GM12878 (cell line): ENCODE measurements around the gene SLC38A7. TPM values are rescaled to one million over a fixed set of nuclear protein-coding genes. Genes with fewer than 3 reads are reported as not detected.

Experiments
- ATAC-seq: fragments of 200-7000 bp; cut with Tn5 transposase; 3 replicates; pipeline ENCODE4 v1.9.1; 2020; ENCODE audit warnings: mild to moderate bottlenecking, moderate library complexity
- BruUV-seq: library from RNA; stranded (reverse); fragments of 400-500 nt; replicated peaks from 2 replicates; lab custom pipeline; 2021; lab: Mats Ljungman, UMichigan
- CTCF ChIA-PET: fragments of 300-600 bp; sonication (Branson Sonifier 250); formaldehyde crosslinking; extraction: SDS; loops from one replicate; lab custom pipeline; 2021; ENCODE audit warnings: inconsistent platforms; lab: Yijun Ruan, JAX
- POLR2A ChIA-PET: fragments of 350-600 bp; formaldehyde crosslinking; extraction: SDS; loops from one replicate; lab custom pipeline; 2021; ENCODE audit warnings: inconsistent platforms; lab: Charles Lee
- RAD21 ChIA-PET: fragments of 300-600 bp; sonication (Branson Sonifier 250); formaldehyde crosslinking; loops from one replicate; lab custom pipeline; 2023; ENCODE audit warnings: antibody characterized with exemption; ENCODE audit not compliant: unreplicated experiment; lab: Charles Lee
- SMC1A ChIA-PET: fragments of 300-600 bp; sonication (Branson Sonifier 250); formaldehyde crosslinking; loops from one replicate; lab custom pipeline; 2023; ENCODE audit not compliant: unreplicated experiment, uncharacterized antibody; lab: Charles Lee
- DNase-seq: peaks from one replicate; pipeline ENCODE4 v3.0.0-alpha.2; 2011; ENCODE audit warnings: low read depth, low spot score
- FAIRE-seq: peaks from 3 replicates; lab custom pipeline; 2011; peaks lifted over from hg19 to GRCh38; lab: Jason Lieb, UNC
- H2AFZ ChIP-seq: 2 replicates; pipeline ENCODE4 v1.6.0; 2011; ENCODE audit warnings: low read depth, low read length, control low read depth; ENCODE audit not compliant: control insufficient read depth
- H3K27ac ChIP-seq: 2 replicates; pipeline ENCODE4 v1.5.1; 2011; ENCODE audit warnings: control low read depth; ENCODE audit not compliant: control insufficient read depth, insufficient read depth
- H3K27me3 ChIP-seq, 2 experiments: replicated peaks in 1 of 2; 2 replicates each; pipeline versions ENCODE4 v1.6.0 to v1.6.1; 2011; ENCODE audit warnings: low read length in 1 of 2; ENCODE audit not compliant: control insufficient read depth in 2 of 2, insufficient read depth in 2 of 2
- H3K36me3 ChIP-seq, 2 experiments: 2 replicates each; pipeline ENCODE4 v1.5.1; 2011; ENCODE audit warnings: low read length in 1 of 2; ENCODE audit not compliant: control insufficient read depth in 2 of 2, insufficient read depth in 2 of 2
- H3K4me1 ChIP-seq: 2 replicates; pipeline ENCODE4 v1.6.1; 2011; ENCODE audit warnings: mild to moderate bottlenecking, low read length, moderate library complexity, mixed read lengths; ENCODE audit not compliant: control insufficient read depth, insufficient read depth
- H3K4me2 ChIP-seq: 2 replicates; pipeline ENCODE4 v1.6.0; 2011; ENCODE audit warnings: control low read depth; ENCODE audit not compliant: control insufficient read depth, insufficient read depth
- H3K4me3 ChIP-seq: fragments of 200-600 bp; sonication (generic); 2 replicates; pipeline ENCODE4 v1.5.1; 2016
- H3K79me2 ChIP-seq: 2 replicates; pipeline ENCODE4 v1.6.0; 2011; ENCODE audit warnings: low read length; ENCODE audit not compliant: control insufficient read depth, insufficient read depth
- H3K9ac ChIP-seq: 2 replicates; pipeline ENCODE4 v1.8.0; 2011; ENCODE audit warnings: low read length, control low read depth, mixed read lengths; ENCODE audit not compliant: control insufficient read depth, insufficient read depth
- H3K9me3 ChIP-seq: replicated peaks from 3 replicates; pipeline ENCODE4 v1.5.1; 2011; ENCODE audit warnings: mild to moderate bottlenecking, low read length; ENCODE audit not compliant: control insufficient read depth, insufficient read depth
- H4K20me1 ChIP-seq: 2 replicates; pipeline ENCODE4 v1.6.0; 2011; ENCODE audit not compliant: control insufficient read depth, insufficient read depth
- BRCA1 ChIP-seq: IDR thresholded peaks from 2 replicates; pipeline ENCODE4 v1.6.1; 2011; ENCODE audit warnings: low read depth, low read length, improper control_type of control experiment
- CUX1 ChIP-seq: IDR thresholded peaks from 2 replicates; pipeline ENCODE4 v1.6.1; 2012; ENCODE audit warnings: improper control_type of control experiment, low read depth, low read length; ENCODE audit not compliant: insufficient replicate concordance
- IKZF2 ChIP-seq, 2 experiments: fragments of 450-650 bp; IDR thresholded peaks; 2 replicates each; pipeline ENCODE4 v1.6.1; 2017; ENCODE audit warnings: mild to moderate bottlenecking in 2 of 2, moderate library complexity in 2 of 2
- NBN ChIP-seq: fragments of 450-650 bp; IDR thresholded peaks from 2 replicates; pipeline ENCODE4 v1.6.1; 2016
- POLR2AphosphoS2 ChIP-seq: IDR thresholded peaks from 2 replicates; pipeline ENCODE4 v1.6.1; 2011; ENCODE audit warnings: low read depth, mild to moderate bottlenecking, low read length, improper control_type of control experiment, moderate library complexity
- ZZZ3 ChIP-seq: IDR thresholded peaks from 2 replicates; pipeline ENCODE4 v1.6.1; 2011; ENCODE audit warnings: low read depth; ENCODE audit not compliant: control insufficient read depth, insufficient read length
- WGBS: methylation state at CpG from one replicate; pipeline ENCODE4 v1.1.6; 2016; ENCODE audit warnings: low lambda C conversion rate; ENCODE audit not compliant: insufficient replicate concordance, insufficient coverage; ENCODE audit errors: missing lambda C conversion rate; 5-methylcytosine and 5-hydroxymethylcytosine counted together
- in situ Hi-C: fragments of 300-500 bp; cut with MboI; formaldehyde crosslinking; loops from 9 replicates; pipeline ENCODE4 v1.14.3; 2018; ENCODE audit warnings: mixed read lengths
- intact Hi-C: fragments of 100-400 bp; cut with micrococcal nuclease; formaldehyde crosslinking; loops from one replicate; pipeline ENCODE4 v1.14.2; 2022; ENCODE audit not compliant: unreplicated experiment
- polyA plus RNA-seq, 11 experiments: library from polyadenylated mRNA; depleted of rRNA in 4 of 11; unstranded in 6 of 11; stranded (reverse) in 5 of 11; fragments of >200 nt; fragmentation: Nextera tagmentation in 4 of 11; fragmentation: Illumina TruSeq in 1 of 11; extraction: Ambion mirVana in 4 of 11; extraction: Trizol in 1 of 11; gene quantifications; 1 replicate in 1 of 11; 2 replicates in 10 of 11; pipeline versions ENCODE4 v1.2.1 to v1.2.3, GENCODE V29; 2011 to 2016; ENCODE audit warnings: inconsistent platforms in 2 of 11, missing spikeins in 2 of 11, low read depth in 1 of 11
- total RNA-seq, 4 experiments: library from RNA; depleted of rRNA in 3 of 4; stranded (reverse); fragments of >200 nt in 3 of 4; fragmentation: Illumina TruSeq in 1 of 4; extraction: Trizol in 1 of 4; gene quantifications; 2 replicates each; pipeline versions ENCODE4 v1.2.1 to v1.2.3, GENCODE V29; 2013 to 2021

Gene SLC38A7
- total and polyA plus RNA-seq, 10 of the 15 experiments (the other 5 are each of a cell fraction or from before 2014, with no cell fraction given): 1.4 to 7.8 (median 4.7) TPM

- no peaks in the 10 kb centered on the region for H3K79me2 ChIP-seq
- H3K27me3 ChIP-seq: no peaks in the 10 kb centered on the region
- H3K36me3 ChIP-seq: no peaks in the 10 kb centered on the region
- no TSS peak for BruUV-seq
- no peak for ATAC-seq
- ChIA-PET SMC1A (no interaction called here), CTCF (interaction anchor here (0.7 to 0.8 kb wide), 2 partner anchors 35 to 153 kb away, joined by 3 read pairs; no protein-coding TSS in a partner anchor)
- H3K9me3 ChIP-seq: no peaks in the 10 kb centered on the region
- TF ChIP-seq BRCA1 (no peak), CUX1 (no peak), POLR2AphosphoS2 (no peak), IKZF2 (IDR thresholded peaks at IDR 0.05) (no peak), NBN (no peak), ZZZ3 (no peak)
- TF ChIP-seq, all 136 proteins: peak for 0
- Histone ChIP-seq H3K4me3 (no peak overlapping the region), H3K9ac (no peak overlapping the region), H2AFZ (no peak overlapping the region), H3K4me2 (no peak overlapping the region), H3K27ac (no peak overlapping the region), H4K20me1 (no peaks in the 10 kb centered on the region), H3K4me1 (no peaks in the 10 kb centered on the region)
- FAIRE-seq: no peak
- DNase-seq: no peak
- WGBS: 66% methylated on average over 8 of the region's 8 CpGs
- ChIA-PET RAD21 (no interaction called here), POLR2A (no interaction called here)
- intact Hi-C loops: no loop called here
- in situ Hi-C loops: loop anchor here (25.0 kb wide), 1 partner anchor 328 kb away; no protein-coding TSS in a partner anchor
Measured at GRCh38 chr16:58665200-58665599, 19.4 kb downstream of the SLC38A7 start.
